GM18511 (cell line): Measurements from ENCODE around the gene MRI1.

Experiments
- ATAC-seq: cut with Tn5 transposase; IDR thresholded peaks from one replicate; pipeline ENCODE4 v1.9.1; 2021; ENCODE audit warnings: mild to moderate bottlenecking, moderate library complexity; ENCODE audit not compliant: unreplicated experiment

Gene MRI1

DNA sequence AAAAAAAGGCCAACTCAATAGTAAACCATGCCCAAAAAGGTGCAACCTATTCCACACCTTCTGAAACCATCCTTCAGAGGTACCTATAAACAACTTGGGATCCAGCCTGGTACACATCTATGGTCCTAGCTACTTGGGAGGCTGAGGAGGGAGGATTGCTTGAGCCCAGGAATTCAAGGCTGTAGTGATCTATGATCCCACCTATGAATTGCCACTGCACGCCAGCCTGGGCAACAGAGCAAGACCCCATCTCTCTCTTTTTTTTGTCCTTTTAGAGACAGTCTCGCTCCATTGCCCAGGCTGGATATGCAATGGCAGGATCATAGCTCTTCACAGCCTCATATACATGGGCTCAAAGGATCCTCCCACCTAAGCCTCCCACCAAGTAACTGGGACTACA lies 57.0 kb downstream of the MRI1 start:
- no peak for ATAC-seq

- no peak for ATAC-seq
These were observed 58.9 kb downstream of the MRI1 start for GRCh38 chr19:13823256-13823655.
